Lower lobe of right lung (tissue), 2 donors: ENCODE measurements around the gene GALM. TPM values are rescaled to one million over a fixed set of nuclear protein-coding genes. Genes with fewer than 3 reads are reported as not detected.

Experiments used
- ATAC-seq, 2 donors: fragments of 200-7000 bp; cut with Tn5 transposase; one replicate each; pipeline ENCODE4 v1.9.1; 2020 to 2022; ENCODE audit warnings: mild to moderate bottlenecking in 2 of 2, moderate library complexity in 2 of 2
- DNase-seq: peaks from one replicate; pipeline ENCODE4 v3.0.0-alpha.2; 2020
- H3K27ac ChIP-seq: fragments of 200-600 bp; one replicate; pipeline ENCODE4 v1.8.0; 2022
- H3K27me3 ChIP-seq: fragments of 200-600 bp; one replicate; pipeline ENCODE4 v1.8.0; 2022; ENCODE audit warnings: low read depth
- H3K36me3 ChIP-seq: fragments of 200-600 bp; one replicate; pipeline ENCODE4 v1.8.0; 2022; ENCODE audit warnings: mild to moderate bottlenecking
- H3K4me1 ChIP-seq: fragments of 200-600 bp; one replicate; pipeline ENCODE4 v1.8.0; 2022
- H3K4me3 ChIP-seq: fragments of 200-600 bp; one replicate; pipeline ENCODE4 v1.8.0; 2022; ENCODE audit warnings: mild to moderate bottlenecking
- H3K9me3 ChIP-seq: fragments of 200-600 bp; one replicate; pipeline ENCODE4 v1.8.0; 2022
- intact Hi-C: fragments of 100-400 bp; cut with DNase I; formaldehyde crosslinking; loops from one replicate; pipeline ENCODE4 v1.11.0; 2022
- total RNA-seq: library from RNA; stranded (reverse); fragmentation: NEBNext Ultra II Directional; extraction: Animal tissue kit (Norgen Biotek cat#: 25700); gene quantifications from one replicate; pipeline ENCODE4 v1.2.1, GENCODE V29; 2021
- TF ChIP-seq, protein P1 (sequence below): fragments of 200-600 bp; IDR thresholded peaks from one replicate; pipeline ENCODE4 v1.8.0; 2022; ENCODE audit warnings: antibody characterized with exemption, mild to moderate bottlenecking
- donor health status: DM: no; HTN: yes; CAD: no; lungs with severe emphysema.

The GALM gene
- total RNA-seq, 1 donor from 2014 or later = 17.7 TPM

DNA sequence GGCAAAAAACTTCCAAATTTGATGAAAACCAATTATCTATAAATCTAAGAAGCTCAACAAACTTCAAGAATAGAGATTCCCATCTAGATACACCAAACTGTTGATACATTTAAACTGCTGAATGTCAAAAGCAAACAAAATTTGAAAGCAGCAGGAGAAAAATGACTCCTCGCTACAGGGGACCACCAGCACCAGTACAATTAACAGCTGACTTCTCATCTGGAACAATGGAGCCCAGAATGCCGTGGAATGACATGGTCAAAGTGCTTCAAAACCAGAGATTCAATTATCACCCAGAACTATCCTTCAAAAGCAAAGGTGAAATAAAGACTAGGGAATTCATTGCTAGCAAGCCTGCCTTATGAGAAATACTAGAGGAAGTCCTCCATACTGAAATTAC, 73.6 kb downstream of the GALM start:
- TF ChIP-seq, protein P1, sequence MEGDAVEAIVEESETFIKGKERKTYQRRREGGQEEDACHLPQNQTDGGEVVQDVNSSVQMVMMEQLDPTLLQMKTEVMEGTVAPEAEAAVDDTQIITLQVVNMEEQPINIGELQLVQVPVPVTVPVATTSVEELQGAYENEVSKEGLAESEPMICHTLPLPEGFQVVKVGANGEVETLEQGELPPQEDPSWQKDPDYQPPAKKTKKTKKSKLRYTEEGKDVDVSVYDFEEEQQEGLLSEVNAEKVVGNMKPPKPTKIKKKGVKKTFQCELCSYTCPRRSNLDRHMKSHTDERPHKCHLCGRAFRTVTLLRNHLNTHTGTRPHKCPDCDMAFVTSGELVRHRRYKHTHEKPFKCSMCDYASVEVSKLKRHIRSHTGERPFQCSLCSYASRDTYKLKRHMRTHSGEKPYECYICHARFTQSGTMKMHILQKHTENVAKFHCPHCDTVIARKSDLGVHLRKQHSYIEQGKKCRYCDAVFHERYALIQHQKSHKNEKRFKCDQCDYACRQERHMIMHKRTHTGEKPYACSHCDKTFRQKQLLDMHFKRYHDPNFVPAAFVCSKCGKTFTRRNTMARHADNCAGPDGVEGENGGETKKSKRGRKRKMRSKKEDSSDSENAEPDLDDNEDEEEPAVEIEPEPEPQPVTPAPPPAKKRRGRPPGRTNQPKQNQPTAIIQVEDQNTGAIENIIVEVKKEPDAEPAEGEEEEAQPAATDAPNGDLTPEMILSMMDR = no peak
- intact Hi-C loops = loop anchor here (10.0 kb wide), 1 partner anchor 155 kb away; no protein-coding TSS in a partner anchor
- Histone ChIP-seq H3K4me1 (peaks cover 35% of the 10 kb centered on the region), H3K36me3 (peaks cover 39% of the 10 kb centered on the region), H3K27me3 (no peaks in the 10 kb centered on the region), H3K4me3 (no peak overlapping the region), H3K9me3 (no peaks in the 10 kb centered on the region), H3K27ac (no peak overlapping the region)
- ATAC-seq (no peak), DNase-seq (no peak)

DNA sequence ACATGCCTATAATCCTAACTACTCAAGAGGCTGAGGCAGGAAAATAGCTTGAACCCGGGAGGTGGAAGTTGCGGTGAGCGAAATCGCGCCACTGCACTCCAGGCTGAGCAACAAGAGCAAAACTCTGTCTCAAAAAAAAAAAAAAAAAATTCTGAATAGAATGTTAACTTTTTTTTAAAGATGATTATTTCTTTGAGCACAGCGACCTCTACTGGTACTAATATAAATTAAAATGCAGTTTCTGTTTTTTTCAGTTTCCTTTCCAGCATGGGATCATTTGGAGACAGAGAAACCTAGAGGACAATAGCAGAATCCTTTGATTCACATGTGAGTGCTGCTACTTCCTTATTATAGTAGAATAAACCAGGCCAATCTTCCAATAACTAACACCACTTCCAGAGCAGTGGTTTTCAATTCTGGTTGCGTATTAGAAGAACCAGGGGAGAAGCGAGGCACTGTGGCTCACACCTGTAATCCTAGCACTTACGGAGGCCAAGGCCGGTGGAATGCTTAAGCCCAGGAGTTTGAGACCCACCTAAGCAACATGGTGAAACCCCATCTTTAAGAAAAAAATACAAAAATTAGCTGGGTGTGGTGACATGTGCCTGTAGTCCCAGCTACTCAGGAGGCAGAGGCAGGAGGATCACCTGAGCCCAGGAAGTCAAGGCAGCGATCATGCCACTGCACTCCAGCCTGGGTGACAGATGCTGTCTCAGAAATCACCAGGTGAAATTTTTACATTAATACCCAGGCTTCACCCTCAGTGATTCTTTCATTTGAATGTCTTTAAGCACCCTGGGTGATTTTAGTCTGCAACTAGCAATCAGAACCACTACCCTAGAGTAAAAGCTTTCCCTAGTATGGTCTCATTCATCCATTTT, 75.2 kb downstream of the GALM start:
- TF ChIP-seq, protein P1 = peak; percentile 62
- Histone ChIP-seq H3K36me3 (peaks cover 54% of the 10 kb centered on the region), H3K4me1 (peaks cover 42% of the 10 kb centered on the region), H3K9me3 (no peaks in the 10 kb centered on the region), H3K27ac (peak overlapping the region; percentile 13), H3K4me3 (no peak overlapping the region), H3K27me3 (no peaks in the 10 kb centered on the region)
- peak; percentile 25 to 30 for ATAC-seq
- intact Hi-C loops = no loop called here
- DNase-seq = no peak

DNA sequence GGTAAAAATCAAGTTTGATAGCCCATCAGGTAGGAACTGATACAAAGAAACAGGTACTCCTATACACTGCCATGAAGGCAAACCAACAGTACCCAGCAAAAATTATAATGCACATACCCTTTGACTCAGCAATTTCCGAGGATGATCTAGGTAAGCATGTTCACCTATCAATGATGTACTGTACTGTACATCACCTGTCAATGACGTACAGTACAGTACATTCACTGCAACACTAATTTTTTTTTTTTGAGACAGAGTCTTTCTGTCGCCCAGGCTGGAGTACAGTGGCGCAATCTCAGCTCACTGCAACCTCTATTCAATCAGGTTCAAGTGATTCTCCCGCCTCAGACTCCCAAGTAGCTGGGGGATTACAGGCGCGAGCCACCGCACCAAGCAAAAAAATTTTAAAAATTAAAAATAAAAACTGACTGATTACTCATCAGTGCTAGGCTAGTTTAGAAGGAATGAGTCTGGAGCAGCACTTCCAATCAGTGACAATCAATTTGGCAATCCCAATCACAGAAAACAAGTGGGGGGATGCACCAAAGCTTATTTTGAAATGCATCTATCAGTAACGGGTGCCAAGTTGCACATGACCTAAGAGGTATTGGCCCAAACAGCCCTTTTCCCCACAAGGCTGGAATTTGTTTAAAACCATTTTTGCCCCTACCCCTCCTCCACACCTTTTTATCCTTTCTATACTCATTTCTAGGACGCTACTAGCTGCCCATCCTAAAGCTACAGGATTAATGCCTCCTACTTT, 77.1 kb downstream of the GALM start:
- intact Hi-C loops = no loop called here
- Histone ChIP-seq H3K4me3 (no peak overlapping the region), H3K27ac (no peak overlapping the region), H3K36me3 (peaks cover 70% of the 10 kb centered on the region), H3K4me1 (peaks cover 43% of the 10 kb centered on the region), H3K9me3 (no peaks in the 10 kb centered on the region), H3K27me3 (no peaks in the 10 kb centered on the region)
- DNase-seq (no peak), ATAC-seq (peak in 1 of 2 donors; percentile 6)
- TF ChIP-seq, protein P1 = no peak

DNA sequence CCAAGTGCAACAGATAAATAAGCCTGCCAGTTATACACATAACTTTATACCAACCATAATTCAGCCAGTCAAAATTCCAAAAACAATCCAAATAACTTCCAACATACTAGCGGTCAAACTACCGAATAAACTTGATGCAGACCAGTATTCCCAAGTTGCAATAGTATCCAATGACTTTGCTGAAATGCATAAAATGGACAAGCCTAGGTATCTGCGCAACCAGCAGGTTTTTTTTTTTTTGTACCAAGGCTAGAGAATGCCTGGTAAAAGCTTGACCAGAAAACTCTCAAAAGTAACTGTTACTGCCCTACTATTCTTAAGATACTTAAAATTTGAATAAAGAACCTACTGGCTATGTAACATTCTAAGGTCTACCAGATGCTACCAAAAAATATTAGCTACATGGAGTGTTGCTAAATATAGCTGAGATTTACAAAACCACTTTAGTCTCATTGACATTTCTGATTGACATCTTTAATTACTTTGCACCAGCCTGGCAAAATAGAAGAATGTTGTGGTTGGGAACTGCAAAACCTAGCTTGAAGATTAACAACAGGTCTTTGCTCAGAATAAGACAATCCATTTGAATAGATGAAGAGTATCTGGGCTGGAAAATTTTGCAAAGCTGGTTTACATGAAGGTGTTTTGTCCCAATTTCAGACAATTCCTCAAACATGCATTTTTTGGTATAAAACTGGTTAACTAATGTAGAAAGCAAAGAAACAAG, 77.9 kb downstream of the GALM start:
- TF ChIP-seq, protein P1 = no peak
- Histone ChIP-seq H3K36me3 (peaks cover 77% of the 10 kb centered on the region), H3K4me1 (peaks cover 49% of the 10 kb centered on the region), H3K4me3 (no peak overlapping the region), H3K27ac (no peak overlapping the region), H3K27me3 (no peaks in the 10 kb centered on the region), H3K9me3 (no peaks in the 10 kb centered on the region)
- no peak for DNase-seq
- ATAC-seq = no peak
- intact Hi-C loops = no loop called here

DNA sequence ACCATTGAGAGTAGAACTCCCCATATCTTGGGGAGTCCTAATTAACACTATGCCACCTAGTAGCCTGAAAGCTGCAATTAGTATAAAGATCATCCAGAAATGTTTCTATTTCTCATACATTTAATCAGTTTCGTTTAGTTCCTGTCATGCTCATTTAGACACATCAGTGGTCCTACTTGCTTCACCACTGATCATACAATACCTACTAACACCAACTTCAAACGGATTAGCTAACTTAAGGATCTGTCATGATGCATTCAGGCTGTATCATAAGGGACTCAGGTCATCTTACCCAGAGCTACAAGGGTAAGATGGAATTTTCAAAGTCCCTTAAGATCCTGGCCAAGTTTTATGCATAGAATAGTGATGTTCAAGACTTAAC, 78.5 kb downstream of the GALM start:
- TF ChIP-seq, protein P1 = no peak
- DNase-seq (no peak), ATAC-seq (no peak)
- Histone ChIP-seq H3K4me3 (no peak overlapping the region), H3K27me3 (no peaks in the 10 kb centered on the region), H3K36me3 (peaks cover 83% of the 10 kb centered on the region), H3K27ac (no peak overlapping the region), H3K4me1 (peaks cover 55% of the 10 kb centered on the region), H3K9me3 (no peaks in the 10 kb centered on the region)
- intact Hi-C loops = no loop called here
